ENCODE data around the gene STK39.

The STK39 gene

DNA sequence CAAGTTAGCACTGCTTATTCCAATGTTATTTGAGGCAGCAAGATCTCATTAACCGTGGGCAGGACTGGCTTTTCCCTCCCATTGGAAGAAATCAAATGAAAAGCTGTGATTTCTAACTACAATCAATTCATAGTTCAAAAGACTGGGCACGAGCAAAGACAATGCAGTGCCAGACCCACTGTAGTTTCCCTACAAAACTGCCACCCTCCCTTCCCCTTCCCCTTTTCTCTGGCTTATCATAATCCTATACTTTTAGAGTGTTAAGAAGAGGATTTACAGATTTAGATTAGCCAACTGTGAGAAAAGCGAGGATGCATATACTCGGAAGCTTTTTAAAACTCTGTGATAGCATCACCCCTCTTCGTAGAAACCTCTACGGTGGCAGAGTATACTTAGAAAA is 260.4 kb downstream of the STK39 start:
- DNase-seq = no peak
- Histone ChIP-seq H3K27ac (ENCODE audit: low read length) (no peak overlapping the region), H3K36me3 (ENCODE audit: insufficient read depth, low read length) (peaks cover 5% of the 10 kb centered on the region), H3K27me3 (ENCODE audit: insufficient read depth, low read length, poor library complexity) (no peaks in the 10 kb centered on the region), H3K4me2 (ENCODE audit: insufficient read depth, low read length) (no peak overlapping the region), H3K4me3 (ENCODE audit: low read depth in 1 of 2, low read length in 2 of 2) (no peak overlapping the region), H3K9me3 (ENCODE audit: insufficient read depth, low read length, severe bottlenecking) (no peaks in the 10 kb centered on the region), H3K9ac (ENCODE audit: low read depth, low read length) (no peak overlapping the region), H3K4me1 (ENCODE audit: insufficient read depth, low read length) (peaks cover 2% of the 10 kb centered on the region; the same call in 1 of the 2 replicates), H4K20me1 (ENCODE audit: insufficient read depth, low read length) (no peaks in the 10 kb centered on the region), H2AFZ (ENCODE audit: low read depth, low read length) (no peak overlapping the region), H3K79me2 (ENCODE audit: insufficient read depth, low read length) (no peaks in the 10 kb centered on the region)
- no peak for ATAC-seq (ENCODE audit: insufficient read depth, low read depth)
- TF ChIP-seq, protein P1, sequence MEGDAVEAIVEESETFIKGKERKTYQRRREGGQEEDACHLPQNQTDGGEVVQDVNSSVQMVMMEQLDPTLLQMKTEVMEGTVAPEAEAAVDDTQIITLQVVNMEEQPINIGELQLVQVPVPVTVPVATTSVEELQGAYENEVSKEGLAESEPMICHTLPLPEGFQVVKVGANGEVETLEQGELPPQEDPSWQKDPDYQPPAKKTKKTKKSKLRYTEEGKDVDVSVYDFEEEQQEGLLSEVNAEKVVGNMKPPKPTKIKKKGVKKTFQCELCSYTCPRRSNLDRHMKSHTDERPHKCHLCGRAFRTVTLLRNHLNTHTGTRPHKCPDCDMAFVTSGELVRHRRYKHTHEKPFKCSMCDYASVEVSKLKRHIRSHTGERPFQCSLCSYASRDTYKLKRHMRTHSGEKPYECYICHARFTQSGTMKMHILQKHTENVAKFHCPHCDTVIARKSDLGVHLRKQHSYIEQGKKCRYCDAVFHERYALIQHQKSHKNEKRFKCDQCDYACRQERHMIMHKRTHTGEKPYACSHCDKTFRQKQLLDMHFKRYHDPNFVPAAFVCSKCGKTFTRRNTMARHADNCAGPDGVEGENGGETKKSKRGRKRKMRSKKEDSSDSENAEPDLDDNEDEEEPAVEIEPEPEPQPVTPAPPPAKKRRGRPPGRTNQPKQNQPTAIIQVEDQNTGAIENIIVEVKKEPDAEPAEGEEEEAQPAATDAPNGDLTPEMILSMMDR (IDR thresholded peaks at IDR 0.05; ENCODE audit: borderline replicate concordance, extremely low read depth, low read length, poor library complexity, severe bottlenecking) = no peak
- TF ChIP-seq EZH2 (IDR thresholded peaks at IDR 0.05; ENCODE audit: borderline replicate concordance, low read depth, low read length, severe bottlenecking) = no peak

DNA sequence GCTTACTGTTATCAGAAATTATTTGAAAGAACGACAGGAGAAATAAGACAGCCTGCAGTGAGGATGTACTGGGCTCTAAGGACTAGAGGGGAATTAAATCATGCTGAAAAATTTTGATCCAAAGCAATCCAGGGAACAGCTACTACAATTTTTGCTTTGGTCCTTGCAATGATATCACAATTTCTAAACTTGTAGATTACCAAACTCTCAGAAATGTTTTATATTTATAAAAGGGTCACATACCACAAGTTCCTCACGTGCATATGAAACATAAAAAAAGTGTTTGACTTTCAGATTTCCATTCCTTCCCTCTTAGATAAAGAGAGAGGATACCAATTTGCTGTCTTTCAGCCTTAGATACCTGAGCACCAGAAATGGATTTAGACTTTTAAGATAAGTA is 261.2 kb downstream of the STK39 start:
- no peak for ATAC-seq (ENCODE audit: insufficient read depth, low read depth)
- H3K9me3 ChIP-seq (ENCODE audit: insufficient read depth, low read length, severe bottlenecking) = no peaks in the 10 kb centered on the region
- H3K4me1 ChIP-seq (ENCODE audit: insufficient read depth, low read length) = no peaks in the 10 kb centered on the region
- TF ChIP-seq EZH2 (IDR thresholded peaks at IDR 0.05; ENCODE audit: borderline replicate concordance, low read depth, low read length, severe bottlenecking) = no peak
- TF ChIP-seq, protein P1 (IDR thresholded peaks at IDR 0.05; ENCODE audit: borderline replicate concordance, extremely low read depth, low read length, poor library complexity, severe bottlenecking) = no peak
- no peak for DNase-seq
- H3K79me2 ChIP-seq (ENCODE audit: insufficient read depth, low read length) = no peaks in the 10 kb centered on the region
- H4K20me1 ChIP-seq (ENCODE audit: insufficient read depth, low read length) = no peaks in the 10 kb centered on the region
- H3K27ac ChIP-seq (ENCODE audit: low read length) = no peak overlapping the region
- H2AFZ ChIP-seq (ENCODE audit: low read depth, low read length) = no peak overlapping the region
- no peak overlapping the region for H3K4me3 ChIP-seq (ENCODE audit: low read depth in 1 of 2, low read length in 2 of 2)
- H3K27me3 ChIP-seq (ENCODE audit: insufficient read depth, low read length, poor library complexity) = no peaks in the 10 kb centered on the region
- peaks cover 5% of the 10 kb centered on the region for H3K36me3 ChIP-seq (ENCODE audit: insufficient read depth, low read length)
- H3K4me2 ChIP-seq (ENCODE audit: insufficient read depth, low read length) = no peak overlapping the region
- no peak overlapping the region for H3K9ac ChIP-seq (ENCODE audit: low read depth, low read length)

DNA sequence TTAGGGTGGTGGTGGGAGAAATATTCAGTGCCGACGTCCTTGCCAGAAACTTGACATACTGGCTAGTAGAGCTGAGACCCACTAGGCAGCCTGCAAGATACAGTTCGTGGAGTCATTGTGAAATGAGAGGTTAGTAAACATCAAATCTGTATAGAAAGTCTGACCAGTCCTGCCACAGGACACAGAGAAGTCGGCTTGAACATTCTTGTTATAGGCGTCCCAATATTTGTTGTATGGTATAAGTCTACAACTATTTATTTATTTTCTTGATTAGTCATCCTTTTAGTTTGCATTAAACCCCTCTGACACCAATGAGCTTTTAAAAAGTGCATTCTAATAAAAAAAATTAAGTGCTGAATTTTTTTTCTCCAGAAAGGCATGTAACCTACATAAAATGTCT is 265.4 kb downstream of the STK39 start:
- DNase-seq (no peak), ATAC-seq (ENCODE audit: insufficient read depth, low read depth) (no peak)
- Histone ChIP-seq H4K20me1 (ENCODE audit: insufficient read depth, low read length) (no peaks in the 10 kb centered on the region), H3K4me3 (ENCODE audit: low read depth in 1 of 2, low read length in 2 of 2) (no peak overlapping the region), H2AFZ (ENCODE audit: low read depth, low read length) (no peak overlapping the region), H3K27ac (ENCODE audit: low read length) (no peak overlapping the region), H3K79me2 (ENCODE audit: insufficient read depth, low read length) (no peaks in the 10 kb centered on the region), H3K9ac (ENCODE audit: low read depth, low read length) (no peak overlapping the region), H3K9me3 (ENCODE audit: insufficient read depth, low read length, severe bottlenecking) (no peaks in the 10 kb centered on the region), H3K4me1 (ENCODE audit: insufficient read depth, low read length) (no peaks in the 10 kb centered on the region), H3K27me3 (ENCODE audit: insufficient read depth, low read length, poor library complexity) (no peaks in the 10 kb centered on the region), H3K4me2 (ENCODE audit: insufficient read depth, low read length) (no peak overlapping the region), H3K36me3 (ENCODE audit: insufficient read depth, low read length) (peaks cover 5% of the 10 kb centered on the region)
- TF ChIP-seq, protein P1 (IDR thresholded peaks at IDR 0.05; ENCODE audit: borderline replicate concordance, extremely low read depth, low read length, poor library complexity, severe bottlenecking) = no peak
- no peak for TF ChIP-seq EZH2 (IDR thresholded peaks at IDR 0.05; ENCODE audit: borderline replicate concordance, low read depth, low read length, severe bottlenecking)

DNA sequence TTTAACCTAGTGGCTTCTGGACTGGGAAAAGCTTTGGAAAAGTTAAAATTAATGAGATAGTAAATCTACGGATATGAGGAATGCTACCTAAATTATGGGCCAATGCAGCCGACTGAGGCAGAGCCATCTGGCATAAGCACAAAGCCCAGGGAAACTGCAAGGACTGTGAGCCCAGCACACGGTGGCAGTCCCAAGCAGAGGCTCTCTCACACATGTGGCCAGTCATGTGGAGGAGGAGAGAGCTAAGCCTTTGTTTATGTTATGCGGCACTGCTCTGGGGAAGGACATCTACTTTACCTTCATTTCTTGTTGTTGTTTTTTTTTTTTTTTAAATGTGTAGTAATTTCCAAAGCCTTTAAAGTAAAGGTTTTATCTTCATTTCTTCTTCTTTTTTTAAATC is 267.0 kb downstream of the STK39 start:
- Histone ChIP-seq H3K36me3 (ENCODE audit: insufficient read depth, low read length) (peaks cover 5% of the 10 kb centered on the region), H3K4me3 (ENCODE audit: low read depth in 1 of 2, low read length in 2 of 2) (no peak overlapping the region), H3K27ac (ENCODE audit: low read length) (no peak overlapping the region), H3K9me3 (ENCODE audit: insufficient read depth, low read length, severe bottlenecking) (peaks cover 2% of the 10 kb centered on the region), H3K9ac (ENCODE audit: low read depth, low read length) (no peak overlapping the region), H2AFZ (ENCODE audit: low read depth, low read length) (no peak overlapping the region), H3K4me2 (ENCODE audit: insufficient read depth, low read length) (no peak overlapping the region), H3K79me2 (ENCODE audit: insufficient read depth, low read length) (no peaks in the 10 kb centered on the region), H4K20me1 (ENCODE audit: insufficient read depth, low read length) (no peaks in the 10 kb centered on the region), H3K4me1 (ENCODE audit: insufficient read depth, low read length) (no peaks in the 10 kb centered on the region), H3K27me3 (ENCODE audit: insufficient read depth, low read length, poor library complexity) (no peaks in the 10 kb centered on the region)
- no peak for TF ChIP-seq EZH2 (IDR thresholded peaks at IDR 0.05; ENCODE audit: borderline replicate concordance, low read depth, low read length, severe bottlenecking)
- TF ChIP-seq, protein P1 (IDR thresholded peaks at IDR 0.05; ENCODE audit: borderline replicate concordance, extremely low read depth, low read length, poor library complexity, severe bottlenecking) = no peak
- ATAC-seq (ENCODE audit: insufficient read depth, low read depth) = no peak
- no peak for DNase-seq
